ENCODE measurements around the gene AKIP1.

DNA sequence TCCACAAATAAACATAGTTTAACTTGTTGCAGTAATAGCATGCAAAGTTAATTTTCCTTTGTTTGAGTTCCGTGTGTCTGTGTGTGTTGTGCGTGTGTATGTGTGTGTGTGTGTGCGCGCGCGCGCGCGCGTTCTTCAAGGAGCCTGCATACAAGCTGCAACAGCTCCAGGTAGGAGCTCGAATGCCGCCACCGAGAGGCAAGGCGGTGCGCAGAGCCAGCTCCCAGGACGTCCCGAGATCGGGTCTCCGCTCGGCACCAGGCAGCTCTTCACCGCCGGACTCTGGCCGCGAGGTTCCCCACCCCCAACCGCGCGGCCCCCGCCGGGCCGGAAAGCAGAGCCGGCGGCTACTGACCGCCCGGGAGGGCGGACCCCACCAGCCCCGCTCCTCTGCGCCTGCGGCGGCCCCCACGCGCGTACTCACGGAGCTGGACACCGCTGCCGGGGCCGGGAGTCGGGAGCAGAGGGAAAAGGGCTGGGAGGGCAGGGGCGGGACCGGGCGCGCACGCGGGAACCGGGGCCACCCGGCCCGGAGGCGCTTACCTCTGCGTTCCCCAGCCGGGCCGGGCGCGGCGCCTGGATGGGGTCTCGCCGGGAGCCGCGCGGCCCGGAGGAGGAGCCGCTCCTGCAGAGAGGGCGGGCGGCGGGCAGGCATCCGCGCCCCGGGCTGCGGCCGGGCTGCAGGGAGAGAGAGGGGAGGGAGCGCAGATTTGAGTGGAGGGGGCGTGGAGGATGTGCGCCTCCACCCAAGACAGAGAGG lies 40.4 kb upstream of the AKIP1 start:
- TF ChIP-seq SIN3A (IDR thresholded peaks at IDR 0.05; ENCODE audit: low read depth, low read length) (no peak), EZH2 (IDR thresholded peaks at IDR 0.05; ENCODE audit: borderline replicate concordance, control insufficient read depth, low read depth, low read length) (no peak), POLR2A (IDR thresholded peaks at IDR 0.05; ENCODE audit: low read depth, low read length) (no peak), EP300 (IDR thresholded peaks at IDR 0.05; ENCODE audit: borderline replicate concordance in 1 of 2, control insufficient read depth in 1 of 2, low read depth in 2 of 2, low read length in 2 of 2) (no peak), ESRRA (IDR thresholded peaks at IDR 0.05; ENCODE audit: low read length) (no peak), KDM1A (IDR thresholded peaks at IDR 0.05; ENCODE audit: borderline replicate concordance) (no peak), CHD2 (IDR thresholded peaks at IDR 0.05; ENCODE audit: borderline replicate concordance, low read depth, low read length) (no peak)
- TF ChIP-seq, protein P1, sequence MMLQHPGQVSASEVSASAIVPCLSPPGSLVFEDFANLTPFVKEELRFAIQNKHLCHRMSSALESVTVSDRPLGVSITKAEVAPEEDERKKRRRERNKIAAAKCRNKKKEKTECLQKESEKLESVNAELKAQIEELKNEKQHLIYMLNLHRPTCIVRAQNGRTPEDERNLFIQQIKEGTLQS (IDR thresholded peaks at IDR 0.05; ENCODE audit: borderline replicate concordance, extremely low read depth, low read depth, low read length) = no peak
- TF ChIP-seq, protein P2, sequence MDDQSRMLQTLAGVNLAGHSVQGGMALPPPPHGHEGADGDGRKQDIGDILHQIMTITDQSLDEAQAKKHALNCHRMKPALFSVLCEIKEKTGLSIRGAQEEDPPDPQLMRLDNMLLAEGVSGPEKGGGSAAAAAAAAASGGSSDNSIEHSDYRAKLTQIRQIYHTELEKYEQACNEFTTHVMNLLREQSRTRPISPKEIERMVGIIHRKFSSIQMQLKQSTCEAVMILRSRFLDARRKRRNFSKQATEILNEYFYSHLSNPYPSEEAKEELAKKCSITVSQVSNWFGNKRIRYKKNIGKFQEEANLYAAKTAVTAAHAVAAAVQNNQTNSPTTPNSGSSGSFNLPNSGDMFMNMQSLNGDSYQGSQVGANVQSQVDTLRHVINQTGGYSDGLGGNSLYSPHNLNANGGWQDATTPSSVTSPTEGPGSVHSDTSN (IDR thresholded peaks at IDR 0.05; ENCODE audit: insufficient replicate concordance, low read depth, low read length) = no peak
- TF ChIP-seq, protein P3, sequence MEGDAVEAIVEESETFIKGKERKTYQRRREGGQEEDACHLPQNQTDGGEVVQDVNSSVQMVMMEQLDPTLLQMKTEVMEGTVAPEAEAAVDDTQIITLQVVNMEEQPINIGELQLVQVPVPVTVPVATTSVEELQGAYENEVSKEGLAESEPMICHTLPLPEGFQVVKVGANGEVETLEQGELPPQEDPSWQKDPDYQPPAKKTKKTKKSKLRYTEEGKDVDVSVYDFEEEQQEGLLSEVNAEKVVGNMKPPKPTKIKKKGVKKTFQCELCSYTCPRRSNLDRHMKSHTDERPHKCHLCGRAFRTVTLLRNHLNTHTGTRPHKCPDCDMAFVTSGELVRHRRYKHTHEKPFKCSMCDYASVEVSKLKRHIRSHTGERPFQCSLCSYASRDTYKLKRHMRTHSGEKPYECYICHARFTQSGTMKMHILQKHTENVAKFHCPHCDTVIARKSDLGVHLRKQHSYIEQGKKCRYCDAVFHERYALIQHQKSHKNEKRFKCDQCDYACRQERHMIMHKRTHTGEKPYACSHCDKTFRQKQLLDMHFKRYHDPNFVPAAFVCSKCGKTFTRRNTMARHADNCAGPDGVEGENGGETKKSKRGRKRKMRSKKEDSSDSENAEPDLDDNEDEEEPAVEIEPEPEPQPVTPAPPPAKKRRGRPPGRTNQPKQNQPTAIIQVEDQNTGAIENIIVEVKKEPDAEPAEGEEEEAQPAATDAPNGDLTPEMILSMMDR (IDR thresholded peaks at IDR 0.05 in 2 of 3, conservative IDR thresholded peaks at IDR 0.05 in 1 of 3; ENCODE audit: control insufficient read depth in 2 of 3, extremely low read depth in 1 of 3, insufficient read depth in 1 of 3, low read depth in 3 of 3, low read length in 3 of 3) = no peak
